Measurements from ENCODE around the gene ATP2A1.
"Not testable (repeated sequence)": the region's sequence is repeated elsewhere in the genome, so short reads cannot be mapped to it uniquely, and the experiment has no call there.

Gene ATP2A1

DNA sequence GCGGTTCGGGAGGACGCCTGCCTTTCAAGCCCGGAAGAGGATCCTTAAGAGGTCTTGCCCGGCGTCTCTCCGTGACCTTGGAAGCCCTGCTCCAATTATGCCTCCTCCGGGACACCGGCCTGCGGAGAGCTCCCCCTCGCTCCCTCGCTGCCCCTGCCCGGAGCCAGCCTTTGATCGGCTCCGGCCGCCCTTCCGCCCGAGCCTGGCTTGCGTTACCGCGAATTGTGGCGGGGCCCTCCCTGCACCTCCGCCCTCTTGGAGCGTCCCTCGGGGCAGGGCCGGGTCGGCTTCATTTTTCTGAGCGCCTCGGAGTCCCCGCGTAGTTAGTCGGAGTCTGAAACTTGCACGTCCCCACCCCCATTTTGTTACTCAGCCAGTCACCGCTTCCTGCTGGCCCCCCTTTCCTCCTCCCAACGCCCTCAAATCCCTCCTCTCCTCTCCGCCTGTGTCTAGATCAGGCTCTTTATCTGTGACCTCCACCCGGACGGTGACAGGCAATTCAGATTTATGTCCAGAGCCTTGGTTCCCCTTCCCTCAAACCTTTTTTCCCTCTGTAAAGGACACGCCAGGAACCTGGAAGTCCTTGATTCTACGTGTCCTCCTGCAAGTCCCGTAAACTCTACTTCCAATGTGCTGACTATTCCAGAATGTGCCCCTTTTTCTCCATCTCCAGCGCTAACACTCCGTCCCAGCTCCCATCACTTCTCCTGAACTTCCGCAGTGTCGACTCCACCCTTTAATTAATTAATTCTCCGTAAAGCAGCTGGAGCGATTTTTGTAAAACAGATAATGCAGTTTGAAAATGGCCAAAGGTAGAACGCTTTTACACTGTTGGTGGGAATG lies 47.3 kb downstream of the ATP2A1 start:
- WGBS, 2 experiments (ENCODE audit: insufficient coverage in 2 of 2): 1 to 2% methylated on average over 38 to 42 of the region's 48 CpGs
- Histone ChIP-seq H3K9me3 (ENCODE audit: control insufficient read depth, low read length) (no peaks in the 10 kb centered on the region), H3K4me3 (ENCODE audit: extremely low read depth, insufficient read depth, low read length, poor library complexity, severe bottlenecking) (peak overlapping the region; percentile 75), H3K4me1 (ENCODE audit: control insufficient read depth, insufficient read depth, low read length, poor library complexity, severe bottlenecking) (no peaks in the 10 kb centered on the region), H3K36me3 (ENCODE audit: control insufficient read depth, insufficient read depth, low read length) (peaks cover 4% of the 10 kb centered on the region), H3K27ac (ENCODE audit: low read depth, low read length, severe bottlenecking) (peak overlapping the region; percentile 96)

DNA sequence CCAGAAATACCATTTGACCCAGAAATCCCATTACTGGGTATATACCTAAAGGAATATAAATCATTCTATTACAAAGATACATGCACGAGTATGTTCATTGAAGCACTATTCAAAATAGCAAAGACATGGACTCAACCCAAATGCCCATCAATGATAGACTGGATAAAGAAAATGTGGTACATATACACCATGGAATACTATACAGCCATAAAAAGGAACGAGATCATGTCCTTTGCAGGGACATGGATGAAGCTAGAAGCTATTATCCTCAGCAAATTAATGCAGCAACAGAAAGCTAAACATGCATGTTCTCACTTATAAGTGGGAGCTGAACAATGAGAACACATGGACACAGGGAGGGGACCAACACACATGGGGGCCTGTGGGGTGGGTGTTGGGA lies 48.0 kb downstream of the ATP2A1 start:
- peak overlapping the region; percentile 75 for H3K4me3 ChIP-seq (ENCODE audit: extremely low read depth, insufficient read depth, low read length, poor library complexity, severe bottlenecking)
- not testable (repeated sequence) for H3K27ac ChIP-seq (ENCODE audit: low read depth, low read length, severe bottlenecking); H3K9me3 ChIP-seq (ENCODE audit: control insufficient read depth, low read length); H3K4me1 ChIP-seq (ENCODE audit: control insufficient read depth, insufficient read depth, low read length, poor library complexity, severe bottlenecking); H3K36me3 ChIP-seq (ENCODE audit: control insufficient read depth, insufficient read depth, low read length)
- WGBS, 2 experiments (ENCODE audit: insufficient coverage in 2 of 2): no CpG with 5 or more reads among the region's 2 CpGs

DNA sequence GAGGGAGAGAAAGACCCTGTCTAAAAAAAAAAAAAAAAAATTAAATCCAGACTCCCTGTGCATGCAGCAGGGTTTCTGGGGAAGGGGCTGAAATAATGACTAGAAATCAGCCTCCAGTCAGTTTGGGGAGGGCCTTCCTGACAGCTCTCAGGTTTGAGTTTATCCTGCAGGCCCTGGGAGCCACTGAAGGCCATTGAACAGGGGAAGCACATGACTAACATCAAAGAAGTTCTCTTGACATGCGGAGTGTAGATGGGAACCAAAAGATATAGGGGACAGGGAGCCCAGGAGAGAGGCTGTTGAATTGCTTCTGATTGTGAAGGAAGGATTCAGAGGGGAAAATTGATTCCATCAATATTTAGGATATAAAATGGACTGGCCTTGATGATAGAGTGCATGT lies 49.5 kb downstream of the ATP2A1 start:
- Histone ChIP-seq H3K9me3 (ENCODE audit: control insufficient read depth, low read length) (no peaks in the 10 kb centered on the region), H3K4me1 (ENCODE audit: control insufficient read depth, insufficient read depth, low read length, poor library complexity, severe bottlenecking) (no peaks in the 10 kb centered on the region), H3K27ac (ENCODE audit: low read depth, low read length, severe bottlenecking) (no peak overlapping the region), H3K36me3 (ENCODE audit: control insufficient read depth, insufficient read depth, low read length) (no peaks in the 10 kb centered on the region), H3K4me3 (ENCODE audit: extremely low read depth, insufficient read depth, low read length, poor library complexity, severe bottlenecking) (no peak overlapping the region)
- 67 to 100% methylated on average over 1 of the region's 1 CpG for WGBS, 2 experiments (ENCODE audit: insufficient coverage in 2 of 2)

DNA sequence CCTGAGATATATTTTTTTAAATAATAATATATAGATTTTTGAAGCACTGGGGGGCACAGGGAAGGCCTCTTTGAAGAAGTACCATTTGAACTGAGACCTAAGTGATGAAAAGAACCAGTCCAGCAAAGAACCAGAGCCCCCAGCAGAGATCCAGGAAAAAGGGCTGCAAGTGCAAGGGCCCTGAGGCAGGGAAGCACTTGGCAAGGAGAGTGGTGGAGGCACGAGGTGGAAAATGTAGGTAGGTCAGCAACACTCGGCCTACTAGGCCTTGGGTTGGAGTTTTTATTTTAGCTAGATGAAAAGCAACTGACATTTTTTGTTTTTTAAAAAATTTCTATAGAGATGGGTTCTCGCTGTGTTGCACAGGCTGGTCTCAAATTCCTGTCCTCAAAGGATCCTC lies 51.9 kb downstream of the ATP2A1 start:
- H3K4me3 ChIP-seq (ENCODE audit: extremely low read depth, insufficient read depth, low read length, poor library complexity, severe bottlenecking): no peak overlapping the region
- no peaks in the 10 kb centered on the region for H3K4me1 ChIP-seq (ENCODE audit: control insufficient read depth, insufficient read depth, low read length, poor library complexity, severe bottlenecking)
- WGBS, 2 experiments (ENCODE audit: insufficient coverage in 2 of 2): 91 to 100% methylated on average over 2 to 3 of the region's 3 CpGs
- no peaks in the 10 kb centered on the region for H3K36me3 ChIP-seq (ENCODE audit: control insufficient read depth, insufficient read depth, low read length)
- H3K27ac ChIP-seq (ENCODE audit: low read depth, low read length, severe bottlenecking): no peak overlapping the region
- H3K9me3 ChIP-seq (ENCODE audit: control insufficient read depth, low read length): no peaks in the 10 kb centered on the region

DNA sequence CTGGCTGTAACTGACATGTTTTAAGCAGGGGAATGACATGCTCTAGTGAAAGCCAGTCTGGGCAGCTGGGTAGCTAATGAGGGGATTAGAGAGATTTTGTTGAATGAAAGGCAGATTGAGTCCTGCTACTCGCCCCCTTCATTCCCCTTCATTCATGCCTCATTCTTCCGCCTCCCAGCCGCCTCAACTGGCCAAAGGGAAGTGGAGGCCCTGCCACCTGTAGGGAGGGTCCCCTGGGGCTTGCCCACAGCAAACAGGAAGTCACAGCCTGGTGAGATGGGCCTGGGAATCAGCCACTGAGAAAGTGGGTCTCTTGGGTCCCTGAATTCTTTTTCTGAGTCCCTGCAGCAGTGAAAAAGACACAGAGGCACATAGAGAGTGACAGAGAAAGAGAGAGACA lies 52.4 kb downstream of the ATP2A1 start:
- no peak overlapping the region for H3K4me3 ChIP-seq (ENCODE audit: extremely low read depth, insufficient read depth, low read length, poor library complexity, severe bottlenecking)
- H3K4me1 ChIP-seq (ENCODE audit: control insufficient read depth, insufficient read depth, low read length, poor library complexity, severe bottlenecking): no peaks in the 10 kb centered on the region
- 20 to 93% methylated on average over 1 to 2 of the region's 3 CpGs for WGBS, 2 experiments (ENCODE audit: insufficient coverage in 2 of 2)
- H3K9me3 ChIP-seq (ENCODE audit: control insufficient read depth, low read length): no peaks in the 10 kb centered on the region
- no peaks in the 10 kb centered on the region for H3K36me3 ChIP-seq (ENCODE audit: control insufficient read depth, insufficient read depth, low read length)
- no peak overlapping the region for H3K27ac ChIP-seq (ENCODE audit: low read depth, low read length, severe bottlenecking)

DNA sequence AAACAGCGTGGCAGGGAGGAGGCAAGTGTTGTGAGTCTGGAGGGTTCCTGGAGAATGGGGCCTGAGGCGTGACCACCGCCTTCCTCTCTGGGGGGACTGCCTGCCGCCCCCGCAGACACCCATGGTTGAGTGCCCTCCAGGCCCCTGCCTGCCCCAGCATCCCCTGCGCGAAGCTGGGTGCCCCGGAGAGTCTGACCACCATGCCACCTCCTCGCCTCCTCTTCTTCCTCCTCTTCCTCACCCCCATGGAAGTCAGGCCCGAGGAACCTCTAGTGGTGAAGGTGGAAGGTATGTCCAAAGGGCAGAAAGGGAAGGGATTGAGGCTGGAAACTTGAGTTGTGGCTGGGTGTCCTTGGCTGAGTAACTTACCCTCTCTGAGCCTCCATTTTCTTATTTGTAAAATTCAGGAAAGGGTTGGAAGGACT lies 53.5 kb downstream of the ATP2A1 start, which contains the start of gene CD19:
Gene CD19, plus strand, starts transcription at position 171 of the 425 bp plus-strand sequence. Its CDS starts 30 bp downstream, at position 201.
- Histone ChIP-seq H3K4me1 (ENCODE audit: control insufficient read depth, insufficient read depth, low read length, poor library complexity, severe bottlenecking) (no peaks in the 10 kb centered on the region), H3K36me3 (ENCODE audit: control insufficient read depth, insufficient read depth, low read length) (no peaks in the 10 kb centered on the region), H3K9me3 (ENCODE audit: control insufficient read depth, low read length) (no peaks in the 10 kb centered on the region), H3K27ac (ENCODE audit: low read depth, low read length, severe bottlenecking) (no peak within 1 kb of the TSS), H3K4me3 (ENCODE audit: extremely low read depth, insufficient read depth, low read length, poor library complexity, severe bottlenecking) (no peak within 1 kb of the TSS)
- 86 to 91% methylated on average over 4 to 7 of the region's 10 CpGs for WGBS, 2 experiments (ENCODE audit: insufficient coverage in 2 of 2)

DNA sequence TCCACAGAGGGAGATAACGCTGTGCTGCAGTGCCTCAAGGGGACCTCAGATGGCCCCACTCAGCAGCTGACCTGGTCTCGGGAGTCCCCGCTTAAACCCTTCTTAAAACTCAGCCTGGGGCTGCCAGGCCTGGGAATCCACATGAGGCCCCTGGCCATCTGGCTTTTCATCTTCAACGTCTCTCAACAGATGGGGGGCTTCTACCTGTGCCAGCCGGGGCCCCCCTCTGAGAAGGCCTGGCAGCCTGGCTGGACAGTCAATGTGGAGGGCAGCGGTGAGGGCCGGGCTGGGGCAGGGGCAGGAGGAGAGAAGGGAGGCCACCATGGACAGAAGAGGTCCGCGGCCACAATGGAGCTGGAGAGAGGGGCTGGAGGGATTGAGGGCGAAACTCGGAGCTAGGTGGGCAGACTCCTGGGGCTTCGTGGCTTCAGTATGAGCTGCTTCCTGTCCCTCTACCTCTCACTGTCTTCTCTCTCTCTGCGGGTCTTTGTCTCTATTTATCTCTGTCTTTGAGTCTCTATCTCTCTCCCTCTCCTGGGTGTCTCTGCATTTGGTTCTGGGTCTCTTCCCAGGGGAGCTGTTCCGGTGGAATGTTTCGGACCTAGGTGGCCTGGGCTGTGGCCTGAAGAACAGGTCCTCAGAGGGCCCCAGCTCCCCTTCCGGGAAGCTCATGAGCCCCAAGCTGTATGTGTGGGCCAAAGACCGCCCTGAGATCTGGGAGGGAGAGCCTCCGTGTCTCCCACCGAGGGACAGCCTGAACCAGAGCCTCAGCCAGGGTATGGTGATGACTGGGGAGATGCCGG lies 54.3 kb downstream of the ATP2A1 start:
- Histone ChIP-seq H3K36me3 (ENCODE audit: control insufficient read depth, insufficient read depth, low read length) (no peaks in the 10 kb centered on the region), H3K27ac (ENCODE audit: low read depth, low read length, severe bottlenecking) (no peak overlapping the region), H3K4me1 (ENCODE audit: control insufficient read depth, insufficient read depth, low read length, poor library complexity, severe bottlenecking) (no peaks in the 10 kb centered on the region), H3K4me3 (ENCODE audit: extremely low read depth, insufficient read depth, low read length, poor library complexity, severe bottlenecking) (no peak overlapping the region), H3K9me3 (ENCODE audit: control insufficient read depth, low read length) (no peaks in the 10 kb centered on the region)
- 92 to 93% methylated on average over 14 to 17 of the region's 20 CpGs for WGBS, 2 experiments (ENCODE audit: insufficient coverage in 2 of 2)

DNA sequence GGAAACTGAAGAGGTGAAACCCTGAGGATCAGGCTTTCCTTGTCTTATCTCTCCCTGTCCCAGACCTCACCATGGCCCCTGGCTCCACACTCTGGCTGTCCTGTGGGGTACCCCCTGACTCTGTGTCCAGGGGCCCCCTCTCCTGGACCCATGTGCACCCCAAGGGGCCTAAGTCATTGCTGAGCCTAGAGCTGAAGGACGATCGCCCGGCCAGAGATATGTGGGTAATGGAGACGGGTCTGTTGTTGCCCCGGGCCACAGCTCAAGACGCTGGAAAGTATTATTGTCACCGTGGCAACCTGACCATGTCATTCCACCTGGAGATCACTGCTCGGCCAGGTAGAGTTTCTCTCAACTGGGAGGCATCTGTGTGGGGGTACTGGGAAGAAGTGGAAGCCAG lies 54.9 kb downstream of the ATP2A1 start:
- Histone ChIP-seq H3K27ac (ENCODE audit: low read depth, low read length, severe bottlenecking) (no peak overlapping the region), H3K4me3 (ENCODE audit: extremely low read depth, insufficient read depth, low read length, poor library complexity, severe bottlenecking) (no peak overlapping the region), H3K36me3 (ENCODE audit: control insufficient read depth, insufficient read depth, low read length) (no peaks in the 10 kb centered on the region), H3K4me1 (ENCODE audit: control insufficient read depth, insufficient read depth, low read length, poor library complexity, severe bottlenecking) (no peaks in the 10 kb centered on the region), H3K9me3 (ENCODE audit: control insufficient read depth, low read length) (no peaks in the 10 kb centered on the region)
- 86 to 96% methylated on average over 7 to 8 of the region's 8 CpGs for WGBS, 2 experiments (ENCODE audit: insufficient coverage in 2 of 2)

DNA sequence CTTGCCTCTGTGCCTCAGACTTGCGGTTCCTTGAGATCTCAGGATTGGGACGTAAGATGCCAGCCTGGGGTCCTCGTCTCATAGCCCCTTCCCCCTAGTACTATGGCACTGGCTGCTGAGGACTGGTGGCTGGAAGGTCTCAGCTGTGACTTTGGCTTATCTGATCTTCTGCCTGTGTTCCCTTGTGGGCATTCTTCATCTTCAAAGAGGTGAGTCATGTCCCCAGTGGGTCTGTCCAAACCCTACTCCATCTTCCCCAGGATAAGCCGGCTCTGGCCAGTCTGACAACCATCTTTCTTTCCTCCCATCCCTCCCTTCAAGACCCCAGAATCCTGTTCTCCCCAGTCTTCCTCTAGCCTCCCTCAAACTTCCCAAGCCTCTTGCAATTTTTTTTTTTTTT lies 57.1 kb downstream of the ATP2A1 start:
- Histone ChIP-seq H3K9me3 (ENCODE audit: control insufficient read depth, low read length) (no peaks in the 10 kb centered on the region), H3K27ac (ENCODE audit: low read depth, low read length, severe bottlenecking) (no peak overlapping the region), H3K4me1 (ENCODE audit: control insufficient read depth, insufficient read depth, low read length, poor library complexity, severe bottlenecking) (no peaks in the 10 kb centered on the region), H3K4me3 (ENCODE audit: extremely low read depth, insufficient read depth, low read length, poor library complexity, severe bottlenecking) (no peak overlapping the region), H3K36me3 (ENCODE audit: control insufficient read depth, insufficient read depth, low read length) (no peaks in the 10 kb centered on the region)
- 94 to 100% methylated on average over 3 to 4 of the region's 4 CpGs for WGBS, 2 experiments (ENCODE audit: insufficient coverage in 2 of 2)

DNA sequence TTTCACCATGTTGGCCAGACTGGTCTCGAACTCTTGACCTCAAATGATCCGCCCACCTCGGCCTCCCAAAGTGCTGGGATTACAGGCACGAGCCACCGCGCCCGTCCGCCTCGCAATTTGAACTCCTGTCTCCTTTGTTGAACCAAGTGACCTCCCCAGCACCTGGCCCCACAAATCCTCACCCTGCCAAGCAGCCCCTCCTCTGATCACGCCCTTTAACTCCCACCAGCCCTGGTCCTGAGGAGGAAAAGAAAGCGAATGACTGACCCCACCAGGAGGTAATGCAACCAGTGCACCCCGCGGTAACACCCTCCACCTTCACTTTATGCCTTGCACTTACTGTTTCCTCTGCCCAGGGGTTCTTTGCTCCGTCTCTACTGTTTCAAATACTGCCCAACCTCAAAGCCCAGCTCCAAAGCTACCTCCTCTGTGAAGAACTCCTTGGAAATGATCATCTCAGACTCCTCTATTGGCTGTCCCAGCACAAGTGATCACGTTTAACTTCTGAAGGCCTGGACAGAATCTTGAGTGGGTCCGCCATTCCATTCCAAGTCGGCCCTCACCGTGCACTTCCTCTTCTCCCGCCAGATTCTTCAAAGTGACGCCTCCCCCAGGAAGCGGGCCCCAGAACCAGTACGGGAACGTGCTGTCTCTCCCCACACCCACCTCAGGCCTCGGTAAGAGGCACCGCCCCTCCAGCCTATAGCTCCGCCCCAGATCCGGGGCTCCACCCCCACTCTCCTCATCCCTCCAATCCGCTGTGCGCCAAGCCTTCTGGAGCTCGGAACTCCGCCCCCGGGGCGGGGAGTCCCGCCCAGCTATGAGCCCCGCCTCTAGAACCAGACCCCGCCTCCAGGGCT lies 57.9 kb downstream of the ATP2A1 start:
- 88 to 89% methylated on average over 30 to 35 of the region's 36 CpGs for WGBS, 2 experiments (ENCODE audit: insufficient coverage in 2 of 2)
- Histone ChIP-seq H3K36me3 (ENCODE audit: control insufficient read depth, insufficient read depth, low read length) (no peaks in the 10 kb centered on the region), H3K4me3 (ENCODE audit: extremely low read depth, insufficient read depth, low read length, poor library complexity, severe bottlenecking) (no peak overlapping the region), H3K9me3 (ENCODE audit: control insufficient read depth, low read length) (no peaks in the 10 kb centered on the region), H3K27ac (ENCODE audit: low read depth, low read length, severe bottlenecking) (no peak overlapping the region), H3K4me1 (ENCODE audit: control insufficient read depth, insufficient read depth, low read length, poor library complexity, severe bottlenecking) (no peaks in the 10 kb centered on the region)

All from mesodermal cell (in vitro differentiated cells).